Hippocampal formation (tissue), 2 donors: ENCODE results near the gene TULP4.
A peak's percentile ranks its signal among the peaks of the same experiment; 100 is the strongest.
"Not testable (repeated sequence)": the region's sequence is repeated elsewhere in the genome, so short reads cannot be mapped to it uniquely, and the experiment has no call there.

Experiments
- DNase-seq, 2 donors: peaks; one replicate each; lab custom pipeline; 2025; lab: John Stamatoyannopoulos, UW

Gene TULP4

DNA sequence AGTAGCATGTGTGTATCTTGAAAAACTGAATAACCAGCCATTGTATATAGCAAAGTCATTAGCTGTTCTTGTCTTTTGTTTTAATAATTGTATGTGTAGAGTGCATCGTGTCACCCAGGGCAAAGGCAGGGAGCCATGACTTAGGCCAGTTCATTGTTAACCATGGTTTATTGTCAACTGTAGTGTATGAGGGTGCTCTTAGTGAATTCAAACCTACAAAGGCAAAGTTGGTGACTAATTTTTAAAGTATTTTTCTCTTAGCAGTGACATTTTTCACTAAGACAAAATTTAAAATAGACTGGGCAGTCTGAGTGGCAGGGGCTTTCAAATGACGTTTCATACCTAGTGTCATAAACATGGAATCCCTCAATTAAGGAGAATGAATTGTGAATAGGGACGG is 79.0 kb downstream of the TULP4 start:
- no peak for DNase-seq

DNA sequence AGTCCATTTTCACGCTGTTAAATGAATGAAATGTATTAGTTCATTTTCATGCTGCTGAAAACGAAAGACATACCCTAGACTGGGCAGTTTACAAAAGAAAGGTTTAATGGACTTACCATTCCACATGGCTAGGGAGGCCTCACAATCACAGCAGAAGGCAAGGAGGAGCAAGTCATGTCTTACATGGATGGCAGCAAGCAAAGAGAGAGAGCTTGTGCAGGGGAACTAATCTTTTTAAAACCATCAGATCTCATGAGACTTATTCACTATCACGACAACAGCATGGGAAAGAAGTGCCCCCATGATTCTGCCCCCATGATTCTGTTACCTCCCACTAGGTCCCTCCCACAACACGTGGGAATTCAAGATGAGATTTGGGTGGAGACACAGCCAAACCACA is 79.7 kb downstream of the TULP4 start:
- not testable (repeated sequence) for DNase-seq

DNA sequence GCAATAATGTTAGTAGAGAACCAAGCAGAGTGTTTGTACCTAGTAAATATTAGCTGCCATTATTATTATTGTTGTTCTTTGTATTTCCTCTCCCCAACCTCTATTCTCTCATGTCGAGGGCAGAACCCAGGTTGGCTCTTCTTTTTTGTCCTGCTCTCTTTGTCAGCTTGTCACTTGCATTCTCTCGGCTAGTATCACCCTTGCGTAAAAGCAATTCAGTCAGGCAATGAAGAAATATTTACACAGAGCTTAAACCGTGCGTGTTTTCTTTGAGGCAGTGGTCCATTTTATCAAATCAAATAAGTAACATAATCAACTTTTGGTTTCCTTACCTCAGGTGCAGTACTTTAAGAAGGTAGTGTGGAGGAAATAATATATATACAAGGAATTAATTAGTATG is 83.9 kb downstream of the TULP4 start:
- no peak for DNase-seq

DNA sequence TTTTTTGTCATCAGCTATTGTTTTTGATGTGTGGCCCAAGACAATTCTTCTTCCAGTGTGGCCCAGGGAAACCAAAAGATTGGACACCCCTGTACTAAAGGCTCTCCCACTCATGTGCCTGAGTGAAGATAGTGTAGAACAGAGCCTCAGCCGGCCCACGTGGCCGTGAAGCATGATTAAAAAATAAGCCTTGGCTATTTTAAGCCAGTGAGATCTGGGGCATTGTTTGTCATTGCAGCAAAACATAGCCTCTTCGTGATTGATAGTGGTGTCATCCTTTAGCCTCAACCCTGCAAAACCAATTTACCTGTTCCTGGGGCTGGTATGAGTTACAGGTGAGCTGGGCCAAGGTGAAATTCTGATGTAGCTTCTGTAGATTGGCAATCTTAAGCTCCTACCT is 85.3 kb downstream of the TULP4 start:
- no peak for DNase-seq

DNA sequence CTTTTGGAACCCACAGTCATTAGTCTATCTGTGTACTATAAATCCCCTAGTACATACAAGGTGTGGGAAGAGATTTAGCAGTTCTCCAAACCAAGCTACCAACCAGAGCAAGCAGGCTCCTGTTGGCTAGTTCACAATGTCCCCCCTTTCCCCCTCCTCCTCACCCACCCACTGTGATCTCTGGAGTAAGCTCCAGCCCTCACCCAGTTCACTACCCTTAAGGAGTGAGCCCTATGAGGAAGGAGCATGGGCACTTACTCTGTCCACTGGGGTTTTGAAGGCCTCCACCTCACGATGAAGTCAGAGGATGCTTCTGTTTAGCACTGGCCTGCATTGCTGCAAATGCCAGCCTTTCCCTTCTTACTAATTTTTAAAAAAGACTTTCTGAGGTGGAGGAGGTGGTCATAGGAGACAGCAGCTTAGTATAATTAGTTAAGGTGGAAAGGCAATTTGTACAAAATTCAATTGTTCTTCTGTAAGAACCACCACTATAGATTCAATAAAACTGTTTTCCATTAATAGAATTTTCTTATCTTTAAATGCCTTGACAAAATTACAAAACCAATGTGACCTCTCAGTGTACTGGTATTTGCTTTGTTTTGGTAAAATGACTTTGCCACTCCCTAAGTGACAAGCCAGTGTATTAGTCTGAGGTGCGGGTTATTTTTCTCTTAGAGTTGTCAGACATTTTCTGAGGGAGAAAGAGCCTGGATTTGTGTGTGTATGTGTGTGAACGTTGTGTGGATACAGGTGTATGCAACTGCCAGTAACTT is 86.2 kb downstream of the TULP4 start:
- DNase-seq = no peak

DNA sequence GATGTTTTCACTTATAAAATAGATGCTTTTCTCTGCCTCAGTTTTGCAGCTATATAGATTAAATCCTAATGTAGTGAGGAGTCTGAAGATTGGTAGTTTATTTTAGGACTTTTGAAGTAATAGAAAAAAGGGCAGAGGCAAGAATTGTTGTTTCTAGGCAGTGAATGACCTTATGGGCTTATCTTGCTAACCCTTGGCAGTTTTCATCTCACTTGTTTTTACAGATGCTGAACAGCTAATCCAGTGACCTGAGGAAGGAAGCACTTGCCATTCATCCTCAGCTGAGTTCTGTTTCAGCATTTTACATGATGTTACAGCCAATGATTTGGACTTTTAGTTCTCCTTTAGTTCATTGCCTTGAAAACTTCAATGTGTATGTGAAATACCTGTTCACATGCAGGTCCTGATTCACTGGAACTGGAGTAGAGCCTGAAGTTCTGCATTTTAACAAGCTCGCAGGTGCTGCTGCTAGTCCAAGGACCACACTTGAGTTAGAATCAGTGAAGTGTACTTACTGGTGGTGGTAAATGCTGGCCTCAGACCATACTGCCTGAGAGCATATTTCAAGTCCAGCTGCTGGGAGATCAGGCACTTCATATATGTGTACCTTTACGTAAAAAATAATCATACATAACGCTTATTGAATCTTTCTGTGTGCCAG is 86.9 kb downstream of the TULP4 start:
- no peak for DNase-seq

DNA sequence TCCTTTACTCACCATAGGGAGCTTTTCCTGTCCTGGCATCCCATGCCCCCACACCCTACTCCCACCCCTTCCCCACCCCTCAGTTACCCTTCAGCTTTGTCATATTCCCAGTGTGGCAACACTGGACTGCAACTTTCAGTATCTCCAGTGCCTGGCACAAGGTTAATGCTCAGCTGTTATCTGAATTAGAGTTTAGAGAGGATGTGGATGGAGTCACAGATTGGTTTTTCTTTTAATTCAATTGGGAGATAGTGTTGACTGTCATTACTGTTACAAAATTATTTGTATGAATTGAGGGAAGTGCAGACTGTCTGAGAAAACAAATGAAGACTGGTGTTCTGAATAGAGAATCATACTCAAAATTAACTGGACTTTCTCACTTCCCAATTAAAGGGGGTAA is 89.9 kb downstream of the TULP4 start:
- DNase-seq = no peak

DNA sequence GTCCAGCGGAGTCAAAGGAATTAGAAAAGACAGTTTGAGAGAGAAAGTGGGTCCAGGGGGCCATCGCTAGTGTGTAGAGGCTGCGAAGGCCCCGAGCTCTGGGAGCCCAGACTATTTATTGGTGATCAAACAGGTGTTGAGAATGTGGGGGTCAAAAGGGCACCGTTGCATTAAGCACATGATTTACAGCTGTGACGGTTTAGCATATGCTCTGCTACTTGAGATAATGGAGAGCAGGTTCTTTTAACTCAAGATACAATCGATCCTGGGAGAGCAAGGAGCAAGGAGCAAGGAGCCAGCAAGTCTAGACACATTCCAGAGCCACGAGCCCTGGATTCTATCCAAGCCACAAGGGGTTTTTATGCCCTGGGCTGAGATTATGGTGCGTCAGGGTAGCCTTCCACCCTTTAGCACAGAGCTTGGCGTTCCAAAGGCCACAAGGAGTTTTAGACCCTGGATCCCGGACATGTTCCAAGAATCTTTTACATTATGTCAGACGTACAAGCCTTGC is 93.1 kb downstream of the TULP4 start:
- DNase-seq = not testable (repeated sequence)

DNA sequence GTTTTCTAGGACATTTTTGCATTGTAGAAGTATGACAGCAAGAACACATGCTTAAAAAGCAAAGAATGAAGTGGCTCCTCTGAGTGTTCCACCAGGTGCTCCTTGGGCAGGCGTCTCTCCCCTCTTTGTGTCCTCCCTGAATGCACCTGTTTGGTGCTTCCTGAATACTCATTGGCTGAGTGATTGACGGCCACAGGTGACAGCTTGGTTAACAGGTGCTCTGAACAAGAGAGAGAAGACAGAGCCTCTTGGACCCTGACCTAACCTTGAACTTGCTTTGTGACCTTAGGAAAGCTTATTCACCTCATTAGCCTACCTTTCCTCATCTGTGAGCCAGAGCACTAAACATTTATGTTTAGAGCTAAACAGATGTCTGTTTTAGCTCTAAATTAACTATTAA is 93.7 kb downstream of the TULP4 start:
- DNase-seq = no peak

DNA sequence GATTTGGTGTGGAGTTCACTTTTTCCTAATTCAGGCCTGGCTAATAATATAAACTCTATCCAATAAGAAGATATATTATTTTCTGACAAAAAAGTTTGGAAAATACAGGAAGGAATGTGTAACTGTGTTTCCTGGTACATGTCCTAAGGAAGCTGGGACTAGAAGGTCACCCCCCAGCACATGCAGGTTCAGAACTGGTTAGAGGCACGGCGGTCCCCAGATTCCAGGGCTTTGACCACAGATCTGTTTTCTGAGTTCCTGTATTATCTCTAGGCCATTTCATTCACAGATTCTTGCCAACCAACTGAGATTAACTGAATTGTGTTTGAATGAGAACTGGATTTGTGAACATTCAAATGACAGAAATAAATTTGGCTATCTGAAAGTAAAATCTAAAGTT is 94.5 kb downstream of the TULP4 start:
- DNase-seq = no peak

DNA sequence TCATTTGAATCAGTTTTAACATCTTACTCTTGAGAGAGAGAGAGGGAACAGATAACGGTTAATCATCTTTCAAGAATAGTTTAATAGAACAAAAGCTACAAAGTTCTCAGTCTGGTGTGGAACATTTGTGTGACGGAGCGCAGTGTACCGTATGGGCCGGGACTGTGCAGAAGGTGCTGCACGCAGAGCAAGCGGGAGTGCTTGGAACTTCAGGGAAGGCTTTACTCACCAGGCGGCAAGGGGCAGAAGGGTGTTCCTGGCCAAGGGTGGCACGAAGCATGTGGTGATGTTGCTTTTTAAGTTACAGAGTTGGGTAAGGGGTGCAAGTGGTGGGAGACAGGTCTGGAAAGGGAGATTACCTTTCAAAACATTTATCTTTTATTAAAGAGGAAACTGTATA is 95.7 kb downstream of the TULP4 start:
- DNase-seq = no peak

DNA sequence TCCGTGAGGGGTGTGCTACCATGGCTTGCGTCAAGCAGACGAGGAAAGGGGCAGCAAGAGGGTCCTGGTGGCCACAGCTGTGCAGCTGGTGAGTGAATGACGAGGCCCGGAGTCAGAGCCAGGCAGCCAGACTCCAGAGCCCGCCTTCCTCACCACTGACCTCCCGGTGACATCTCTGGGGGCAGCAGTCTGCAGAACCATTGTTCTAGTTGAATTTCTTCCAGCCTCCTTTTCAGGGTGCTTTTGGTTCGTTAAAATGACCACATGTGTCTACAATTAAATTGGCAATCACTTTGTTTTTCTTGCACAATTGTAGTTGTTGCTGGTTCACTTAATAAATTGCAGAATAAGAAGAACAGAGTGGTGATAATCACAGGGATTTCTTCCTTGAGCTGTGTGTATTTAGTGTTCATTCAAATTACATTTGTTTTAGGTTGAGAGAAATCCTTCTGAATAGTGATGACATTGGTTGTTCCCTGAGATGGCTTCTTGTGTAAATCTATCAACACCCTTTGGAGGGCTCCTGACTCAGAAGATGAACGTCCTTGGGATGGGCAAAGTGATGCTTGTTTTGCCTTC is 96.4 kb downstream of the TULP4 start:
- peak; percentile 65 for DNase-seq

DNA sequence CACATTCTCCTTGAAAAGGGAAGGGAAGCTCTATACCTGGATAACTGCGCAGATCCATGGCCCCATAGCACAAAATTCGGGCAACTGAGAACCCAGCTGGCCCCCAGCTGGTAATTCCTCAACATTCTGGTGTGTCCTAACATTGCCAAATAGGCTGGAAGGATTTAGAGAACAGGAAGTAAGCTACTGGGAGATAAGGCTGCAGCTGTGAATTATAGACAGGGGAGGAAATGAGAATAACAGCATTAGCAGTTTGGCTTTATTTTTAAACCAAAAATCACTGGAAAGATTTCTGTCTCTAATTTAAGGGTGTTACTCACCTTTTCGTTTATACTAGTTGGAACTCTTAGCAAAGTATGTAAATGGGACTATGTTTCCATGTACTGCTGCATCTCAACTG is 97.2 kb downstream of the TULP4 start:
- DNase-seq = peak in 1 of 2 donors; percentile 28

DNA sequence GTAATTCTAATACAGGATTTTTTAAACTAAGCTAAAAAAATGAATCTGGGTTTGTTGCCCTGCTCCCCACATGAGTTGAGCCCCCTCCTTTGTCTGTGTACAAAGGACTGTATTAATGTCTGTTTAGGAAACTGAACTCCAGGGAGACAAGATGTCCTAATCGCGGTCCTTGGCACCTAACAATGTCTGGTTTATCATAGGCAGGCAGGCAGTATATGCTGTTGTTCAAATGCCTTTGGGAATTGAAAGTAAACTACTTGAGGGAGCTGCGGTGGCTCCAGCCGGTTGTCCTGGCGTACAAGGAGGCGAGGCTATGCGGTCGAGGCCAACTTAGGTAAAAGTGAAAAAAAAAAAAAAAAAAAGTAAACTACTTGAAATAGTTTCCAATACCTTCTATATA is 98.5 kb downstream of the TULP4 start:
- no peak for DNase-seq

DNA sequence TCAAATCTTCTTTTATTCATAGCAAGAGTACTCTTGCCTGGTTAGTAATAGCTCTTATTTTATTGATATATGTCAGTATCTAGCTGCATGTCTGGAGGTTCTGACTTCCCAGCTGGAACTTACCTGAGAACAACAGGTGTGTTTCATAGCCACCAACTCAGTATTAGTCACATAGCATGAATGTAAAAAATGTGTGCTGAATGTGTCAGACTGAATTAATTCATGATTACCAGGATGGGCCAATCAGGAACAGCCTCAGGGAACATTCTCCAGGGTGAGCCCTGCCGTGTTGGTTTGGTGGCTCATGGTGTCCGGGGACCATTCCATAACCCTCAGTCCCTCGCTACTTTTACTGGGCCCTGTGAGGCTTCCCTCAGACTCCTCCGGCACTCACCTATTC is 99.7 kb downstream of the TULP4 start:
- DNase-seq = no peak

DNA sequence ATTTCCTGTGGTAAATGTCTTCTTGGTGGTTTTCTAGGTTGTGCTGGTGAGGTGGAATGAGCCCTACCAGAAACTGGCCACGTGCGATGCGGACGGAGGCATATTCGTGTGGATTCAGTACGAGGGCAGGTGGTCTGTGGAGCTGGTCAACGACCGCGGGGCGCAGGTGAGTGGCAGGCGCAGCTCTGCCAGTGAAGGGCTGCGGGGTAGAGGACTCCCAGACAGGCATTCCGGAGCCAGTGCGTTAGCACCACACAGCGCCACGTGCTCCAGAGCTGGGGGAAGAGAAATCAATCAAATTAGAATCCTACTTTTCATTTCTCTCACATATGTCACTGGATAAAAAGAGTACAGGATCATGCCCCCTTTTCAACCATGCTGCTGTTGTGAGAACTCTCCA is 100.8 kb downstream of the TULP4 start:
- DNase-seq = no peak

DNA sequence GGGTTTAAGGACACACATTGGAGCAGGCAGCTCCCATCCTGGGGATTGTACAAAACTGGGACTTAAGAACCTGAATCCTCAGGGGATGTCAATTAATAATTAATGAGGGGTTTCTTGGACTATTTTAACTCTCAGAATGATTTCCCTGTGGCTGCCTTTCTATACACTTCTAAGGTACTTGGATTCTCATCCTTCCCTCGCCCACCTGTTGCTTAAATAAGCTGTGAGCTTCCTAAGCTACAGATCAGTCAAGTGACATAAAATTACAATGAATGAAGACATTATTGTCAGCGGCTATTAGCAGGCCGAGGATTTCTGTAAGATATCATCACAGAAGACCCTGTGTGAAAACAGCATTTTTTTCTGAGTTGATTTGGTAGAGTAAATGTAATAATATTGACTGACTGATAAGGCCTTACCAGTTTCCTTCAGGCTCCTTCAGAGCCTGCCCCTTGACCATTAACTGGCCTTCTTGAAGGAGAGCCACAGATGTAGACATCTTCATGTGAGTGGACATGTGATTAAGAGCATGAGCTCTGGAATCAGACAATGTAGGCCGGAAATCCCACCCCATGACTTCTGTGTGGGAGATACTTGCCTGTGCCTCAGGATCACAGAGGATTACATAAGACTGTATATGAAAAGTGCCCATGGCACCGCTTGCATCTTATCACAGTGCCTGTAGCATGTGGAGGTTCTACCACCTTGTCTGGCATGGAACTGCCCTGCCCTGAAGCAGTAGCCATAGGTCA is 101.7 kb downstream of the TULP4 start:
- DNase-seq = no peak

DNA sequence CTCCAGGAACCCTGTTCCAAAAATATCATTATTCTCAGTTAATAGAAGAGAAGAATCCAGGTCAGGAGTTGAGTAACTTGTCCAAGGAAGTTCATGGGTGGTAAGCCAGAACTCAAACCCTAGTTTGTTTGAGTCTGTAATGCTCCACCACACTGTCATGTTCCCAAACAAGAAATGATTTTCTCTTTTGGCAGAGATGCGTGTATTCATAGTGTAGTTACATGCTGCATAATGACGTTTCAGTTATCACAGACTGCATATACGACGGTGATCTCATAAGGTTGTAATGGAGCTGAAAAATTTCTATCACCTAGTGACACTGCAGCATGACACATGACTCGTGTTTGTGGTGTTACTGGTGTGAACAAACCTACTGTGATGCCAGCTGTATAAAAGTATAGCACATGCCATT is 102.6 kb downstream of the TULP4 start:
- DNase-seq = no peak

DNA sequence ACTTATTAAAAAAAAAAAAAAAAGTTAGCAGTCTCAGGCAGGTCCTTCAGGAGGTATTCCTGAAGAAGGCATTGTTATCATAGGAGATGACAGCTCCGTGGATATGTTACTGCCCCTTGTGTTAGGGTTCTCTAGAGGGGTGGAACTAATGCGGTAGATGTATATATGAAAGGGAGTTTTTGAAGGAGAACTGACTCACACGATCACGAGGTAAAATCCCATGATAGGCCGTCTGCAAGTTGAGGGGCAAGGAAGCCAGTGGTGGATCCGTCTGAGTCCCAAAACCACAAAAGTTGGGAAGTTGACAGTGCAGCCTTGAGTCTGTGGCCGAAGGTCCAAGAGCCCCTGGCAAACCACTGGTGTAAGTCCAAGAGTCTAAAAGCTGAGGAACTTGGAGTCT is 103.4 kb downstream of the TULP4 start:
- DNase-seq = no peak

DNA sequence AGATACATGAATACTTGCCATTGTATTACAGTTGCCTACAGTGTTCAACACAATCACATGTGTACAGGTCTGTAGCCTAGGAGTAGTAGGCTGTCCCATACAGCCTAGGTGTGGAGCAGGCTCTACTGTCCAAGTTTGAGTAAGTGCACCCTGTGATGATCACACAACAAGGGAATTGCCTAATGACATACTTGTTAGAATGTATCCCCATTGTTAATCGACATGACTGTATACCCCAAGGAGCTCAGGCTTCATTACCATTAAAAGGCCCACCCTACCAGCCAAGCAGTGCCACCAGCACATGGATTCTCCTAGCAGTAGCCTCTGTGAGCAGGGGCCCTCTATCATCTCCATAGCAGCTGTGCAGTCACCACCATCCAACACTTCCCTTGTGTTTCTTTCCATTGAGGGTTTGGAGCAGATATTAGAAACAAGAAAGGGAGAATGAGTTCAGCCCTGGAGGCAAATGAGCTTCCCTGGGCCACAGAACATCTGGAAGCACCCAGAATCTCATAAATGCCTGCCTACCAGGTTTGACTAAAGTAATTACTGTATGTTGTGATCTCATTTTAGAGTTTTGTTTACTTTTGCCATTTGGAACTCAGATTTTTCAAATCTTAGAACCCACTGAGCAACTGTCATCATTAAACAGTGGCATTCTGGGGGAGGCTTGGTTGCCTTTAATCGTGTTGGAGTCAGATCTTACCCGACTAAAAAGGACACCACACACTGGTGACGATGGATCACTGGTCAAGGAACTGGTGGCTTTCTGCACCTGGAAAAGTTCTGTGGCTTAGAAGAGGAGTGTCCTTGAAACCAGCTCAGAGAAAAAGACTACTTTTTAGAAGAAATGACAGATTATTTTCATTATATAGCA is 104.9 kb downstream of the TULP4 start:
- DNase-seq = no peak

DNA sequence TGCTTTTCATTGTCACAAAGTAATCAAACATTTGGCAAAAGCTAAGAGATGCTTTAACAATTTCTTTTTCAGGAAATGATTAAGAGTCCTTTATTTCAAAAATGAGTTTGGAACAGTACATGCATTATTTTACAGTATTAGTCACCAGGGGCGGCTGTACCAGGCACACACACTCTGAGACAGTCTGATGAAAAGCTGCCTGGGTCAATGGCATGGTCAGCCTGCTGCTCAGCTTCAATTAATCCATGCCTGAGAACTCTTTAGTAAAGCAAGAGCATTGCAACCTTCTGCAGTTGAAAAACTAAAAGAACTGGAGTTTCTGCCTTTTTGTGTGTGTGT is 105.5 kb downstream of the TULP4 start:
- DNase-seq = peak; percentile 33 to 61

DNA sequence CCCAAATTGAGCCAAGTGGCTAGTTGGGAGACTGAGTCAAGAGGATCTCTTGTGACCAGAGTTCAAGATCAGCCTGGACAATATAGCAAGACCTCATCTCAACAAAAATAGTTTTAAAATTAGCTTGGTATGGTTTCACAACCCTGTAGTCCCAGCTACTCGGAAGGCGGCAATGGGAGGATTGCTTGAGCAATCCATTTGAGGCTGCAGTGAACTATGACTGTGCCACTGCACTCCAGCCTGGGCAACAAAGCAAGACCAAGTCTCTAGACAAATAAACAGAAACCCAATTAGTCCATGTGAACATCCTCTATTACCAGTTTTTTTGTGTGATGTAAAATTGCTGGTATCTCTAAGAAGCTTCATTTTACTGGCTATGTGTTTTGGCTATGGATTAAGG is 106.2 kb downstream of the TULP4 start:
- DNase-seq = no peak
